ENCODE measurements around the gene CNTN6.

Gene CNTN6

GRCh38 chr3:1214933-1215332 is 122.1 kb downstream of the CNTN6 start:
- no peak for TF ChIP-seq Cebpa-rat (IDR thresholded peaks at IDR 0.05)
- Histone ChIP-seq H3K36me3 (no peaks in the 10 kb centered on the region), H3K9me3 (no peaks in the 10 kb centered on the region), H4K20me1 (no peaks in the 10 kb centered on the region), H3K27ac (no peak overlapping the region), H3K9ac (no peak overlapping the region), H3K4me3 (no peak overlapping the region), H3K27me3 (no peaks in the 10 kb centered on the region), H3K4me1 (no peaks in the 10 kb centered on the region), H3K4me2 (no peak overlapping the region)

DNA sequence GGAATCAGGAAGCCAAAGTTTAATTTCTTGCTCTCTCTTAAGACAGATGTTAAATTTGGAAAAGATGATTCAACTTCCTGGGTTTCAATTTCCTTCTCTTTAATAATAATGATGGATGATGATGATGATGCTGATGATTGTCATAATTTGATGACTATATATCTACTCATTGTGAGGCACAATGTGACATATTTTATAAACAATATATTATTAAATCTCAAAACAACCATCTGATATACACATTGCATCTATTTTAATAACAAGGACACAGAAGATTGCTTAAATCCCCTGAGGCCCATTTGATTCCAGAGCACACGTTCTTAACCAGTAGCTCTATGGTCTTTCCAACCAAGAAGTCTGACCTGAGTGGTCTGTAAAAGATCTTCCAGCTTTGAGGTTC is 124.0 kb downstream of the CNTN6 start:
- Histone ChIP-seq H3K27me3 (no peaks in the 10 kb centered on the region), H3K36me3 (no peaks in the 10 kb centered on the region), H3K4me2 (no peak overlapping the region), H3K4me1 (no peaks in the 10 kb centered on the region), H4K20me1 (no peaks in the 10 kb centered on the region), H3K9ac (no peak overlapping the region), H3K4me3 (no peak overlapping the region), H3K27ac (no peak overlapping the region), H3K9me3 (no peaks in the 10 kb centered on the region)
- TF ChIP-seq Cebpa-rat (IDR thresholded peaks at IDR 0.05): no peak

GRCh38 chr3:1227111-1227510 is 134.3 kb downstream of the CNTN6 start:
- Histone ChIP-seq H3K27me3 (no peaks in the 10 kb centered on the region), H3K27ac (no peak overlapping the region), H3K4me1 (no peaks in the 10 kb centered on the region), H3K9me3 (no peaks in the 10 kb centered on the region), H3K4me2 (no peak overlapping the region), H3K9ac (no peak overlapping the region), H3K4me3 (no peak overlapping the region), H3K36me3 (no peaks in the 10 kb centered on the region), H4K20me1 (no peaks in the 10 kb centered on the region)
- no peak for TF ChIP-seq Cebpa-rat (IDR thresholded peaks at IDR 0.05)

DNA sequence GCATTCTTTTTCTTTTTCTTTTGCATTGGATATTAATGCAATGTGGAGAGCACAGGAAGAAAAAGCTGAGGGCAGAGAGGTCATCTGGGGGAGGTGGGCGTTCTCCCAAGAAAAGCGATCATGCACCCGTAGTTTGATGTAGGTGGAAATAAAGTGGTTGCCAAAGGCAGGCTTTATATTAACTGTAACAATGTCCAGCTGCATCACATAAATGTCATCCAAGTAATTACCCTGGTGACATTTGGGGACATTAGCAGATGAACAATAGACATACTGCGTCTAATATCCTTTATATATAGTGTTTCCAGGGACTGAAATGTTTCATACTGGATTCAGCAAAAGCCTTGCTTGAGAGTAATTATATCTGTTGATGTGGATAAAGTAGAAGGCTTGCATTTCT is 135.5 kb downstream of the CNTN6 start:
- no peak overlapping the region for H3K9ac ChIP-seq
- no peaks in the 10 kb centered on the region for H4K20me1 ChIP-seq
- no peak overlapping the region for H3K4me3 ChIP-seq
- no peak overlapping the region for H3K27ac ChIP-seq
- TF ChIP-seq Cebpa-rat (IDR thresholded peaks at IDR 0.05): no peak
- H3K4me1 ChIP-seq: no peaks in the 10 kb centered on the region
- no peaks in the 10 kb centered on the region for H3K9me3 ChIP-seq
- H3K27me3 ChIP-seq: no peaks in the 10 kb centered on the region
- H3K36me3 ChIP-seq: no peaks in the 10 kb centered on the region
- H3K4me2 ChIP-seq: no peak overlapping the region

- Histone ChIP-seq H3K36me3 (no peaks in the 10 kb centered on the region), H3K9ac (no peak overlapping the region), H3K27ac (no peak overlapping the region), H4K20me1 (no peaks in the 10 kb centered on the region), H3K27me3 (no peaks in the 10 kb centered on the region), H3K4me1 (no peaks in the 10 kb centered on the region), H3K4me2 (no peak overlapping the region), H3K9me3 (no peaks in the 10 kb centered on the region), H3K4me3 (no peak overlapping the region)
- no peak for TF ChIP-seq Cebpa-rat (IDR thresholded peaks at IDR 0.05)
Measured at GRCh38 chr3:1230920-1231319, 138.1 kb downstream of the CNTN6 start.

GRCh38 chr3:1232276-1232675 is 139.5 kb downstream of the CNTN6 start:
- Histone ChIP-seq H3K4me3 (no peak overlapping the region), H3K9ac (no peak overlapping the region), H3K36me3 (no peaks in the 10 kb centered on the region), H3K9me3 (no peaks in the 10 kb centered on the region), H3K4me2 (no peak overlapping the region), H3K27me3 (no peaks in the 10 kb centered on the region), H3K27ac (no peak overlapping the region), H3K4me1 (no peaks in the 10 kb centered on the region), H4K20me1 (no peaks in the 10 kb centered on the region)
- no peak for TF ChIP-seq Cebpa-rat (IDR thresholded peaks at IDR 0.05)

GRCh38 chr3:1235526-1236120 is 142.8 kb downstream of the CNTN6 start:
- no peaks in the 10 kb centered on the region for H3K4me1 ChIP-seq
- TF ChIP-seq Cebpa-rat (IDR thresholded peaks at IDR 0.05): no peak
- H3K27me3 ChIP-seq: no peaks in the 10 kb centered on the region
- no peaks in the 10 kb centered on the region for H4K20me1 ChIP-seq
- no peak overlapping the region for H3K4me3 ChIP-seq
- H3K36me3 ChIP-seq: no peaks in the 10 kb centered on the region
- no peak overlapping the region for H3K9ac ChIP-seq
- H3K4me2 ChIP-seq: no peak overlapping the region
- no peaks in the 10 kb centered on the region for H3K9me3 ChIP-seq
- H3K27ac ChIP-seq: no peak overlapping the region

DNA sequence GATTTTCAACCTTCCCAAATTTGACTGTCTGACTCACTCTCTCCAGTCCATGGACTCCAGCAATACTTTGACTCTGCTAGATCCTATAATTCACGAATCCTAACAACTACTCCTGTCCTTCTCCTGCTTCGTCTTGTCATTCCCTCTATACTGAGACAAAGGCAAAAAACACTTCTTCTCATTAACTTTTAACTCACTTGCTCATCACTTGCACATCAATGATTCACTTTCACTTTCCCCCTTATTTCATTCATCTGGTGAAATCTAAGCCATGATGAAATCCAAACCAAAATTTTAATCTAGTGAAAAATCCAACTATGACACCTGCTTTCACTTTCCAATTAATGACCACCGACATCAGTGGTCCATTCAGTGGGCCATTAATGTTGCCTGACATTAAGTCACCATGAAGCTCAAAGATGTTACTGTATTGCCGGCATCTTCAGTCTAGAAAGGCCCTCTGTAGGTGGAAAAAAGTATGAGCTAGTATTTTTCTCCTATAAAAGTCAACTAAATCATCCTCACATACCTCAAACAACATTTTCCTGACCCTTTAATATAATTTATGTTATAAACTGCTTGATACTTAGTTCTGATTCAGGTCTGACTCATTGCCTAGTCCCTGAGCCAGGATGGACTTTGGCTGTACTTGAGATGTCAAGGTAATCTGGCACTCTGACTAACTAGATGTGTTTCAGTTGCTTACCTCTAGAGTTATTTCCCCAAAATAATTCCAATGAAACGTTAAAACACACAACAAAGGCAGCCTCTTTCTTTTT is 158.6 kb downstream of the CNTN6 start:
- H4K20me1 ChIP-seq: no peaks in the 10 kb centered on the region
- no peaks in the 10 kb centered on the region for H3K36me3 ChIP-seq
- no peaks in the 10 kb centered on the region for H3K27me3 ChIP-seq
- no peak overlapping the region for H3K4me3 ChIP-seq
- H3K4me1 ChIP-seq: no peaks in the 10 kb centered on the region
- no peak overlapping the region for H3K9ac ChIP-seq
- no peaks in the 10 kb centered on the region for H3K9me3 ChIP-seq
- no peak overlapping the region for H3K4me2 ChIP-seq
- H3K27ac ChIP-seq: no peak overlapping the region
- TF ChIP-seq Cebpa-rat (IDR thresholded peaks at IDR 0.05): no peak

DNA sequence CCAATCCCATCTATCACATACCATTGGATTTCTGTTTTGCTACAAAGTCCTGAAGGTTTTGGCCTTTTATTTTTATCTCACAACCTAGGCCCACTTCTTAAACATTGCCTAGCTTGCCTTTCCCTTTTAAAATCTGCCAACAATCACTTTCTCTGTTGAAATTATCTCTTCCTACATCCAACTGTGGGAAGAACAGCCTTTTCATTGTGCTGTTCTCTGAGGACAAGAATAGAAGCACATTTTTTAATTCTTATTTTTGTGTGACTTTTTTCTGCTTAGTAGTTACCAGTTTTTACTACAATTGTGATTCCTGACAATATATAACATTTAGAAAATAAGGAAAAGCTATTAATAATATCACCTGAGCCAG is 159.2 kb downstream of the CNTN6 start:
- H3K4me1 ChIP-seq: no peaks in the 10 kb centered on the region
- H3K27ac ChIP-seq: no peak overlapping the region
- no peaks in the 10 kb centered on the region for H4K20me1 ChIP-seq
- no peak for TF ChIP-seq Cebpa-rat (IDR thresholded peaks at IDR 0.05)
- no peak overlapping the region for H3K4me2 ChIP-seq
- no peaks in the 10 kb centered on the region for H3K36me3 ChIP-seq
- no peak overlapping the region for H3K9ac ChIP-seq
- no peaks in the 10 kb centered on the region for H3K27me3 ChIP-seq
- no peak overlapping the region for H3K4me3 ChIP-seq
- no peaks in the 10 kb centered on the region for H3K9me3 ChIP-seq

- no peaks in the 10 kb centered on the region for H3K9me3 ChIP-seq
Measured at GRCh38 chr3:1262246-1262645, 169.4 kb downstream of the CNTN6 start.

More at GRCh38 chr3:1262246-1262645, 169.4 kb downstream of the CNTN6 start:
- Histone ChIP-seq H3K4me1 (no peaks in the 10 kb centered on the region), H4K20me1 (no peaks in the 10 kb centered on the region), H3K9ac (no peak overlapping the region), H3K4me2 (no peak overlapping the region), H3K4me3 (no peak overlapping the region), H3K27me3 (no peaks in the 10 kb centered on the region), H3K27ac (no peak overlapping the region), H3K36me3 (no peaks in the 10 kb centered on the region)
- TF ChIP-seq Cebpa-rat (IDR thresholded peaks at IDR 0.05): no peak

Measured in BLaER1 (cell line).